ENCODE data around the gene F9. TPM values are rescaled to one million over a fixed set of nuclear protein-coding genes. Genes with fewer than 3 reads are reported as not detected.

F9 gene
- total RNA-seq (under 1 TPM in 2 of 9 donors, not detected in 7; 0.11 to 0.38 TPM), polyA plus RNA-seq (under 1 TPM in 1 of 3 donors, not detected in 2; 0.11 TPM)
- long read RNA-seq, donor 1: 0 reads
- long read RNA-seq, donor 2: 0 reads
- long read RNA-seq, donor 3: 0 reads
- long read RNA-seq, donor 4: 0 reads
- long read RNA-seq, donor 5: 0 reads
- long read RNA-seq, donor 6: 0 reads
- long read RNA-seq, donor 7: 0 reads
- long read RNA-seq, donor 8: 0 reads
- long read RNA-seq, donor 9: 0 reads
- long read RNA-seq, donor 10: 0 reads

- no peak for DNase-seq
- WGBS, 4 donors: 64 to 94% (median 77%) methylated on average over 3 to 4 of the region's 4 CpGs
- no peak within 1 kb of the TSS for H3K27ac ChIP-seq
- intact Hi-C loops (cut with DNase I): no loop called here
- H3K4me1 ChIP-seq (replicated peaks in 1 of 2): no peaks in the 10 kb centered on the region
- H3K9me3 ChIP-seq (replicated peaks in 1 of 3): no peaks in the 10 kb centered on the region
- no peak within 1 kb of the TSS for H3K4me3 ChIP-seq
- H3K27me3 ChIP-seq: no peaks in the 10 kb centered on the region
- no peak for TF ChIP-seq POLR2A (IDR thresholded peaks at IDR 0.05)
- TF ChIP-seq, protein P1, sequence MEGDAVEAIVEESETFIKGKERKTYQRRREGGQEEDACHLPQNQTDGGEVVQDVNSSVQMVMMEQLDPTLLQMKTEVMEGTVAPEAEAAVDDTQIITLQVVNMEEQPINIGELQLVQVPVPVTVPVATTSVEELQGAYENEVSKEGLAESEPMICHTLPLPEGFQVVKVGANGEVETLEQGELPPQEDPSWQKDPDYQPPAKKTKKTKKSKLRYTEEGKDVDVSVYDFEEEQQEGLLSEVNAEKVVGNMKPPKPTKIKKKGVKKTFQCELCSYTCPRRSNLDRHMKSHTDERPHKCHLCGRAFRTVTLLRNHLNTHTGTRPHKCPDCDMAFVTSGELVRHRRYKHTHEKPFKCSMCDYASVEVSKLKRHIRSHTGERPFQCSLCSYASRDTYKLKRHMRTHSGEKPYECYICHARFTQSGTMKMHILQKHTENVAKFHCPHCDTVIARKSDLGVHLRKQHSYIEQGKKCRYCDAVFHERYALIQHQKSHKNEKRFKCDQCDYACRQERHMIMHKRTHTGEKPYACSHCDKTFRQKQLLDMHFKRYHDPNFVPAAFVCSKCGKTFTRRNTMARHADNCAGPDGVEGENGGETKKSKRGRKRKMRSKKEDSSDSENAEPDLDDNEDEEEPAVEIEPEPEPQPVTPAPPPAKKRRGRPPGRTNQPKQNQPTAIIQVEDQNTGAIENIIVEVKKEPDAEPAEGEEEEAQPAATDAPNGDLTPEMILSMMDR (IDR thresholded peaks at IDR 0.05): no peak
- no peaks in the 10 kb centered on the region for H3K36me3 ChIP-seq (replicated peaks in 1 of 2)
These were observed at the start of gene F9 for GRCh38 chrX:139530550-139530949. TSS of gene F9 (plus strand) at chrX:139530739. CDS start at chrX:139530765, 26 bp downstream.

DNA sequence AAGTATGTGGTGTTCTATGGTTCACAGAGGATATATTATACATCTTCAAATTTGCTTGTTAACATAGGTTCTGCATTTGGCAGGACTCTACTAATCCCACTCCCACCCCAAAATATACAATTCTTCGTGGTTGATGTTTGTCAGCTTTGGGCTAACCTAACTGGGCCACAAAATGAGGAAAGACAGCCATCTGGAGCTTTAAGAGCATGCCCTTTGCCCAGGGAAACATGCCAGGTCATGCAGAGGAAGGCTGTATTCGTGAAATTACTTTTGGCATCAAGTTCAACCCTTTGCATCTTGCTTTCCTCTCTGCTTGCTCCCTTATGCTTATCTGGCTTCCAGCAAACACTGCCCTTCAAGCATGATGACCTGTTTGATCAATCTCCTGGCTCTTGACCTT is 46.8 kb upstream of the F9 start:
- H3K4me3 ChIP-seq: no peak overlapping the region
- intact Hi-C loops (cut with DNase I): no loop called here
- WGBS, 4 donors: 6 to 15% (median 12%) methylated on average over 2 of the region's 2 CpGs
- H3K4me1 ChIP-seq (replicated peaks in 1 of 2): no peaks in the 10 kb centered on the region
- H3K9me3 ChIP-seq (replicated peaks in 1 of 3): no peaks in the 10 kb centered on the region
- H3K27me3 ChIP-seq: peaks cover 8% of the 10 kb centered on the region
- no peak for DNase-seq
- no peak for TF ChIP-seq POLR2A (IDR thresholded peaks at IDR 0.05)
- TF ChIP-seq, protein P1 (IDR thresholded peaks at IDR 0.05): no peak
- no peaks in the 10 kb centered on the region for H3K36me3 ChIP-seq (replicated peaks in 1 of 2)
- H3K27ac ChIP-seq: no peak overlapping the region

DNA sequence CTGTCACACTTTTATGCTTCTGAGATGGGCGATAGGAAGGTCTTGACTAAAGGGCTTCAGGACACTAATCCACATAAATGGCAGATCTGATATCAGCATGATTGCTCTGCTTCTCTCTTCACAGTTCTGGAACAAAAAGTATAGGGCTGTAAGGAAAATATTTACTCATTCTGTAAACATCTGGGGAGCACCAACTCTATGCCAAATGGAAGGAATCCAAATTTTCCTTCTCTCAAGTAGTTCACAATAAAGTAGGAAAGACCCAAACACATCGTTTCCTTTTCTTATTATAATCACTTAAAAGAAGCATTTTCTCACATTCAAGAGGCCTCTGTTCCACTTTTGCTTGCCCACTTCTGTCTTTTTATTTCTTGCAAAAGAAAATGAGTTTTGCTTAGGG is 45.9 kb upstream of the F9 start:
- Histone ChIP-seq H3K27me3 (peaks cover 8% of the 10 kb centered on the region), H3K27ac (no peak overlapping the region), H3K36me3 (replicated peaks in 1 of 2) (no peaks in the 10 kb centered on the region), H3K9me3 (replicated peaks in 1 of 3) (no peaks in the 10 kb centered on the region), H3K4me1 (replicated peaks in 1 of 2) (no peaks in the 10 kb centered on the region), H3K4me3 (no peak overlapping the region)
- intact Hi-C loops (cut with DNase I): no loop called here
- TF ChIP-seq, protein P1 (IDR thresholded peaks at IDR 0.05): no peak
- TF ChIP-seq POLR2A (IDR thresholded peaks at IDR 0.05): no peak
- 35 to 62% (median 50%) methylated on average over 2 of the region's 2 CpGs for WGBS, 4 donors
- no peak for DNase-seq

GRCh38 chrX:139495324-139495723 is 35.2 kb upstream of the F9 start:
- TF ChIP-seq, protein P1 (IDR thresholded peaks at IDR 0.05): no peak
- Histone ChIP-seq H3K36me3 (replicated peaks in 1 of 2) (no peaks in the 10 kb centered on the region), H3K27me3 (no peaks in the 10 kb centered on the region), H3K4me3 (no peak overlapping the region), H3K4me1 (replicated peaks in 1 of 2) (no peaks in the 10 kb centered on the region), H3K9me3 (replicated peaks in 1 of 3) (no peaks in the 10 kb centered on the region), H3K27ac (no peak overlapping the region)
- intact Hi-C loops (cut with DNase I): no loop called here
- 63 to 87% (median 75%) methylated on average over 5 of the region's 5 CpGs for WGBS, 4 donors
- DNase-seq: no peak
